C4-2B (cell line): ENCODE data around the gene NFIB.

Source experiments
- H3K27ac ChIP-seq: fragments of 450-650 bp; 2 replicates; pipeline ENCODE4 v1.5.1; 2017
- ZFX ChIP-seq: fragments of 450-650 bp; IDR thresholded peaks from 2 replicates; pipeline ENCODE4 v1.6.1; 2017
- TF ChIP-seq, protein P1 (sequence below): fragments of 450-650 bp; conservative IDR thresholded peaks from 2 replicates; pipeline ENCODE4 v1.5.1; 2017; ENCODE audit warnings: mild to moderate bottlenecking

The NFIB gene

GRCh38 chr9:14133394-14133793 is 180.5 kb downstream of the NFIB start:
- no peak for TF ChIP-seq ZFX
- TF ChIP-seq, protein P1, sequence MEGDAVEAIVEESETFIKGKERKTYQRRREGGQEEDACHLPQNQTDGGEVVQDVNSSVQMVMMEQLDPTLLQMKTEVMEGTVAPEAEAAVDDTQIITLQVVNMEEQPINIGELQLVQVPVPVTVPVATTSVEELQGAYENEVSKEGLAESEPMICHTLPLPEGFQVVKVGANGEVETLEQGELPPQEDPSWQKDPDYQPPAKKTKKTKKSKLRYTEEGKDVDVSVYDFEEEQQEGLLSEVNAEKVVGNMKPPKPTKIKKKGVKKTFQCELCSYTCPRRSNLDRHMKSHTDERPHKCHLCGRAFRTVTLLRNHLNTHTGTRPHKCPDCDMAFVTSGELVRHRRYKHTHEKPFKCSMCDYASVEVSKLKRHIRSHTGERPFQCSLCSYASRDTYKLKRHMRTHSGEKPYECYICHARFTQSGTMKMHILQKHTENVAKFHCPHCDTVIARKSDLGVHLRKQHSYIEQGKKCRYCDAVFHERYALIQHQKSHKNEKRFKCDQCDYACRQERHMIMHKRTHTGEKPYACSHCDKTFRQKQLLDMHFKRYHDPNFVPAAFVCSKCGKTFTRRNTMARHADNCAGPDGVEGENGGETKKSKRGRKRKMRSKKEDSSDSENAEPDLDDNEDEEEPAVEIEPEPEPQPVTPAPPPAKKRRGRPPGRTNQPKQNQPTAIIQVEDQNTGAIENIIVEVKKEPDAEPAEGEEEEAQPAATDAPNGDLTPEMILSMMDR, result no peak
- H3K27ac ChIP-seq, result no peak overlapping the region

GRCh38 chr9:14132775-14133174 is 181.2 kb downstream of the NFIB start:
- H3K27ac ChIP-seq, result no peak overlapping the region
- no peak for TF ChIP-seq ZFX
- TF ChIP-seq, protein P1, result no peak

- TF ChIP-seq, protein P1, result no peak
- TF ChIP-seq ZFX, result no peak
- no peak overlapping the region for H3K27ac ChIP-seq
Observed at GRCh38 chr9:14131356-14132088, 182.4 kb downstream of the NFIB start.

DNA sequence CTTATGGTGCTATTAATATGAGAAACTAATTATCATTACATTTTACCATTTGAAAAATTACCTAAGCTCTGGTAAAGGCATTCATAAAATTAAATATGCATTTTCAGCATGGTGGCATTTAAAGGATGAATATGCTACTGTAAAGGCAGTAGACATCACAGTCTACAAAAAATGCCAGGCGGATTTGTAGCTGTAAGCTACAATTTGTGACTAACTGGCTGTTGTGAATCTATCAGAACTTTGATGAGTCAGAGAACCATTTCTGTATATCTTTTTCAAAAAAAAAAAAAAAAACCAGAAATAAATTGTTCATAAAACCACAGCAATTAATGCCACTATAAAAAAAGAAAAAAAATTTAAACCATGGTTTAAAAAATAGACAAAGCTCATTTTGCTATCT is 186.3 kb downstream of the NFIB start:
- H3K27ac ChIP-seq, result no peak overlapping the region
- TF ChIP-seq, protein P1, result no peak
- TF ChIP-seq ZFX, result no peak

GRCh38 chr9:14119694-14120514 is 194.0 kb downstream of the NFIB start:
- no peak for TF ChIP-seq ZFX
- TF ChIP-seq, protein P1, result no peak
- no peak overlapping the region for H3K27ac ChIP-seq

DNA sequence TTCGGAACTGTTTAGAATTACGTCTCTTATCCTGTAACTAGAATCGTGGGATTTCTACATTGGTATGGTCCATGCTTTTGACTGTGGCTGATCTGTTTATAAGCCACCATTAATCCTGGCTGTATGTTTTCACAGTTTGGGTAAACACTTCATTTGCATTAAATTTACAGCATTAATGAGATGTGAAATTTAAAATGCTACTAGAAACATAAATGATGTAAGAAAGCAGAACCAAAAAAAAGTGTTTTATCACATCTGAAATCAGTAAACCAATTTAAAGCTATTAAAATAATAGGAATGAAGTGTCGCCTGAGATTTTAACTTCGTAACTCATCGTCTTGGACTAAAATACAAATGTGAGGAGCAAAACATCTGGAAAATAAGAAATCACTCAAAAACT is 201.7 kb downstream of the NFIB start:
- no peak for TF ChIP-seq ZFX
- no peak overlapping the region for H3K27ac ChIP-seq

GRCh38 chr9:14111696-14112095 is 202.2 kb downstream of the NFIB start:
- TF ChIP-seq ZFX, result no peak
- TF ChIP-seq, protein P1, result no peak
- no peak overlapping the region for H3K27ac ChIP-seq
